ENCODE data around the gene SP5. TPM values are rescaled to one million over a fixed set of nuclear protein-coding genes. Genes with fewer than 3 reads are reported as not detected.
"Not testable (repeated sequence)": the region's sequence is repeated elsewhere in the genome, so short reads cannot be mapped to it uniquely, and the experiment has no call there.

SP5 gene
- total RNA-seq, 2 experiments from 2014 or later: not detected

DNA sequence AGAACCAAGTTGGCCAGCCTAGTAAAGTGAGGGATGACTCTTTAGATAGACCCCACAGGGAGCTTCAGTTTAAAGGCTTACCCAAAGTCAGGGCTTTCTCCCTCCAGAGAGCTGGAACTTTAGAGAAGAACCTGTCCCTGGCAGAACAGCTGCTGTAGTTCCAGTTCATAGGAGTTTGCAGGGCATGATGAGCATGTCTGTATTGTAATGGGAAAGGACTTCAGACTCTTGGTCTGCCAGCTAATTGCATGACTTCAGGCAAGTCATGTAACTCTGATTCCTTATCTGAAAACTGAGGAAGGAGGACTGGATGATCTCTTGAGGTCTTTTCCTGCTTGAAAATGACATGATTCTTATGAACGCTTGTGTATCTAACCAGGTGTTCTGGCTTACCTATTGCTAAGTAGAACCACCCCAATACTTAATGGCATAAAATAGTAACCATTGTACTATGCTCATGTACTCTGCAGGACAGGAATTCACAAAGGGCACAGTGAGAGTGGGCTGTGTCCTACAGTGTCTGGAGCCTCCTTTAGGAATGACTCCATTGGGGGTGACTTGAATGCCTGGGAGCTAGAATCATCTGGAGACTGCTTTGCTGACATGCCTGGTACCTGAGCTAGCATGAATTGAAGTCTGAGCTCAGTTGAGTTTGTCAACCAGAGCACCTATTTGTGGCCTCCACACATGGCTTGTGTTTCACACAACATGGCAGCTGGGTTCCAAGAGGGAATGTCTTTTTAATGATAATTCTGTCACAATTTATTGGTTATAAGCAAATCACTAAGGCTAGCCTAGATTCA, 18.9 kb downstream of the SP5 start:
- CTCF ChIA-PET: no interaction called here
- POLR2A ChIA-PET: interaction anchor here (0.6 kb wide), 1 partner anchor 10 kb away, joined by 5 read pairs; no protein-coding TSS in a partner anchor

DNA sequence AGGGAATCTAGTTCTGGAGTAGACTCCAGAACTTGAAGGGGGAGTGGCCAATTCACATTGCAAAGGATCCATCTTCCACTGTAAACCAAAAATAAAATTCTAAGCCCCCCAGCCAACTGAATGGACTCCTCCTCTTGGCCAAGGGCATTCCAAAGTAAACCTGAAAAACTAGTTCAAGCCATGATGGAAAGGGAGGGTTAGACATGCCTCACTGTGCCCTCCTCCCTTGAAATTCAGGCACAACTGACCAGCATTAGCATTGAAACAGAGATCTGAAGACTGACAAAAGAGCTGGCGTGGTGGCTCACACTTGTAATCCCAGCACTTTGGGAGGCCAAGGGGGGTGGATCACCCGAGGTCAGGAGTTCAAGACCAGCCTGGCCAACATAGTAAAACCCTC, 19.5 kb downstream of the SP5 start:
- CTCF ChIA-PET: not testable (repeated sequence)
- POLR2A ChIA-PET: interaction anchor here (0.6 kb wide), 1 partner anchor 9 kb away, joined by 5 read pairs; no protein-coding TSS in a partner anchor

DNA sequence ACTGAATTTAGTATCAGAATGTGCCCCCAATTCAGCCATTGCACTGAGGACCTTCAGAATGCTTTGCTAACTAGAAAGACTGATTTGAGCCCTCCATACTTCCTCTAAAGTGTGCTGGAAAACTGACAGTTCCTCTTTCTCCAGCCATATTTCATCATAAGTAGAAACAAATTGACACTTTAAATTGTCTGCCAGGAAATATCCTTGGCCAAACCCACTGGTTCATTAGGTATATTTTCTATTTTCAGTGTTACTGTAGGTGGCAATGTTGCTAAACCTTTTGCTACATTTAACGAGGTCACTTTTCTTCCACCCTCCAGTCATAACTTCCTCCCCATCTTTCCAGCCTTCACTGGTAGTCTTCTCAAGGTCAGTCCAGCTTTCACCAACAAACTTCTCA, 21.5 kb downstream of the SP5 start:
- POLR2A ChIA-PET: no interaction called here
- CTCF ChIA-PET: no interaction called here

DNA sequence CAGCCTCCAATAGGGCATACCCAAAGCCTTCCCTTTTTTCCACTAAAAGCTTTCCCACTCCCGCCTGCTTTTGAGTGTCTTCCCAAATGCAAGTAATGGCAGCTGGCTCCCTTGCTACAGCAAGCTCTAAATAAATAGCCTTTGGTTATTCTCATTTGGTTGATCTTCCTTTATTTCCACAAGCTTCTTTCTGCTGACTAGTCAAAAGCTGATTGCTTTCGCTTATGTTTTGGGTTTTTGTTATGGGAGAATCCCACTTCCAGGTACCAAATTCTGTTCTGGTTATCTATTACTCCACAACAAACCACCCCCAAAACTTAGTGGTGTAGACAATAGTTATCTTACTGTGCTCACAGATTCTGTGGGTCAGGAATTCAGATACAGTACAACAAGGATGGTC, 22.3 kb downstream of the SP5 start:
- ChIA-PET CTCF (no interaction called here), POLR2A (no interaction called here)

DNA sequence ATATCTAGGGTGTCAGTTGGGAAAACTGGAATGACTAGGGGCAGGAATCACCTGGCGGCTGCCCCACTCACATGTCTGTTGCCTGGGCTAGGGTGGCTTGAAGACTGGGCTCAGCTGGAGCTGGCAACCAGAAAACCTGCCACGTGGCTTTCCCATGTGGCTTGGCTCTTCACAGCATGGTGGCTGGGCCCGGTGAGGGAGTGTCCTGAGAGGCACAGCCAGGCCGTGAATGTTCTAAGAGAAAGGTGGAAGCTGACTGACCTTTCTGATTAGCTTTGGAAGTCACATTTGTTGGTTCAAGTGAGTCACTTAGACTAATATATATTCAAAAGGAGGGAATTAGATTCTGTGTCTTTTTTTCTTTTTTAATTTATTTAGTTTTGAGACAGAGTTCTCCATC, 22.7 kb downstream of the SP5 start:
- POLR2A ChIA-PET: no interaction called here
- CTCF ChIA-PET: no interaction called here

DNA sequence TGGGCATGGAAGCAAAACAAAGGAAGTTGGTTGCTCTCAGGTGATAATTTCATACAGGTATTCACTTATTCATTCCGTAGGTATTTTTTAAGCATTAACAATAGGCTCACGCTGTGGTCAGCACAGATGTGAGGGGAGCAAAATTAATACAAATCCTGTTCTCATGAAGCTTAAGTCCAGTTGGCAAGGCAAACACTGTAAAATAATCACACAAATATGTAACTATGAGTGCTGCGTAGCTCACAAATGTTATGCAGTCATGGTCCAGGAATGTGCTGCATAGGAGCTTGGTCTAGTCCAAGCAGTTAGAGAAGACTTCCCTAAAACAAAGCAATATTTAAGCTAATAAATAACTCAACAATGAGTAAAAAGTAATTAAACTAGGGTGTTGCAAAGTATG, 23.9 kb downstream of the SP5 start:
- ChIA-PET POLR2A (no interaction called here), CTCF (no interaction called here)

DNA sequence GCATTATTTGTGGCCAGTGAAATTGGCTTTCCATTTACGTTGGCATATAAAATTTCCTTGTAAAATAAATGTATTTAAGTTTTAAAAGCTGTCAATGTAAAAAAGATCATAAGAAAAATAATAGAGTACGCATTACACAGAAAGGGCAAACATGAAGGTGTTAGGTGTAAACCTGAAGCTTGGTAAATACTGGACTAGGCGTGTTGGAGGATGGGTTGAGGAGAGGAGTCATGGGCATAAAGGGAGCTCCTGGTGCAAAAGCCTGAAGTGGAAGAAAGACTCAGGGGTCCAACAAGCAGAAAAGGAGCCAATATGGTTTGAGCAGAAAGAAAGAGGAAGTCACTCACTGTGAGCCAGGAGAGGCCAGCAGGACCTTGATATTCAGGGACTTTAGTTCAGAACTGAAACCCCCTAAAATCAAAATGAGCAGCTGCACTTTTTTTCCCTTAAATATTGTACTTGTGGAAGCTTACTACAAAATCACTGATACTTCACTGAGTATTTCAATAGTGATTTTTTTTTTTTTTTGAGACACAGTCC, 24.4 kb downstream of the SP5 start:
- POLR2A ChIA-PET: no interaction called here
- CTCF ChIA-PET: no interaction called here

DNA sequence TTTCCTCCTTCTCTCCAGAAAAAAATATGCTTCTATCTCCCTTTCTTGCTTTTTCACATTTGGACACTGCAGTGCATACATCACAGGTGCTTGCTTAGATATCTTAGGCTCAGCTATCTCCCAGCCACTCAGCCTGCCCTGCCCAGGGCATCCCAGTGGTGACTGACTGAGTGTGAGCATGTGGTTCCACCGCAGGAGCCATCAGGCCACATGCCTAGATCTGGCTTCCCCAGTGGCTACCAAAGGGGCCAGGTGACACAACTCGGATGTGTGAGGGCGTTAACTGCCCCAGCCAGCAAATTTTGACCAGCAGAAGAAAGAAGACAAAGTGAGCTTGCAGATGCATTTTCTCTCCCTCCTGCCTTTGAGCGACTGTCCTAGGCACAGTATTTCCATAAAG, 25.5 kb downstream of the SP5 start:
- ChIA-PET CTCF (no interaction called here), POLR2A (no interaction called here)

DNA sequence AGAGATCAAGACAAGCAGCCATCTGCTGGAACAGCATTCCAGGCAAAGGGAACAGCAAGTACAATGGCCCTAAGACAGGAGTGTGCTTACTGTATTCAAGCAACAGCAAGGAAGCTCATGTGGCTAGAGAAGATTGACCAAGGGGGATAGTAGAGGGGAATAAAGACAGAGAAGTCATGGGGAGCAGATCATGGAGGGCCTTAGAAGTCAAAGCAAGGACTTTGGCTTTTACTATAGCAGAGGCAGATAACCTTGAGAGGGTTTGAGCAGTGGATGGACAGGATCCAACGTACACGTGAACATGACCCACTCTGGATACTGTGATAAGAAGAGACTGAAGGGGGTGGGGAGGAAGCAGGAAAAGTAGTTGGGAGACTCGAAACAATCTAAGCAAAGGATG, 26.9 kb downstream of the SP5 start:
- POLR2A ChIA-PET: no interaction called here
- CTCF ChIA-PET: no interaction called here

DNA sequence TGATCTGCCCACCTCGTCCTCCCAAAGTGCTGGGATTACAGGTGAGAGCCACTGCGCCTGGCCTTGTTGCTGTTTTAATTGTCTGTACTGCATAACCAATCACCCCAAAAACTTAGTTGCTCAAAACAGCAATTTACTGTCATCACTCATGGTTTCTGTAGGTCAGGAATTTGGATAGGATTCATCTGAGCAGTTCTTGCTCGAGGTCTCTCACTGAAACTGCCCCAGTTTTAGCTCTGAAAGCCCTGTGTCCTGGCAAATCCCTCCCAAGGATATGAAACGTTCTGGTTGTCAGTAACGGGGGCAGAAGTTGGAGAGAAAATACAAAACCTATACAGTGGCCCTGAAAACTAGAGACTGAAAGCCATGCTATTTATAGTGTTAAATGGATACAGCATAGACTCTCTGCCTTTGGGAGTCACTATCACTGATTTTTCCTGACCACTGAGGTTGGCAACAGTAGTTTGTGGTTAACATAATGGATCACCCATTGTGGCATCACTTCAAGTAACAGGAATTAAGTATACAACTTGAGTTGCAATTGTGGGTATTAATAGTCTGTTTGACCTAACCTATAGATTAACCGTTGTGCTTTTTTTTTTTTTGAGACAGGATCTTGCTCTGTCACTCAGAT, 27.9 kb downstream of the SP5 start:
- CTCF ChIA-PET: no interaction called here

DNA sequence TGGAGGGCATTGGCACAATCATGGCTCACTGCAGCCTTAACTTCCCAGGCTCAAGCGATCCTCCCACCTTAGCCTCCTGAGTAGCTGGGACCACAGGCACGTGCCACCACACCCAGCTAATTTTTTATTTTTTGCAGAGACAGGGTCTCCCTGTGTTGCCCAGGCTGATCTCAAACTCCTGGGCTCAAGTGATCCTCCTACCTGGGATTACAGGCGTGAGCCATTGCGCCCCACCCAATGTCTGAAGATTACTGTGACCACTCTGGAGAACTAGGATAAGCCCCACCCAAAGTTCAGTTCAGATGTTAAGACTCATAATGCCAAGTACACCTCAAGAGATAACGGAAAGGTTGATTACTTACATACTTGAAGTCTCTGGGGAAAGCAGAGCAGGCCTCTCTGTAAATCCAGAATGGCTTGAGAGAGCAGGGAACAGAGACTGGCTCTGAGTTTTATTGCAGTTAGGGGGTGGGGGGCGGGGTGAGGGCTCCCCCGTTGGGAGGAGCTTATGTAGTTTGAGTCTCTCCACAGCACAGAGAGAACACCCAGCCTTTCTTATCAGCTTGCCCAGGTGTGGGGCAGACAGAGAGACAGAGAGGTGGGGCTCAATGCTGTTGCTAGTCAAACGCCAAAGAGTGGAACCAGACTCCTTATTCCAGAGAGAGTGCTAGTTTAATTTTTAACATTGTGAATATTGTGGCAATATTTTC, 28.5 kb downstream of the SP5 start:
- ChIA-PET CTCF (no interaction called here), POLR2A (interaction anchor here (0.7 kb wide), 1 partner anchor 9 kb away, joined by 5 read pairs; no protein-coding TSS in a partner anchor)

More for the DNA sequence above, 27.9 kb downstream of the SP5 start:
- POLR2A ChIA-PET: interaction anchor here (0.7 kb wide), 1 partner anchor 9 kb away, joined by 5 read pairs; no protein-coding TSS in a partner anchor

DNA sequence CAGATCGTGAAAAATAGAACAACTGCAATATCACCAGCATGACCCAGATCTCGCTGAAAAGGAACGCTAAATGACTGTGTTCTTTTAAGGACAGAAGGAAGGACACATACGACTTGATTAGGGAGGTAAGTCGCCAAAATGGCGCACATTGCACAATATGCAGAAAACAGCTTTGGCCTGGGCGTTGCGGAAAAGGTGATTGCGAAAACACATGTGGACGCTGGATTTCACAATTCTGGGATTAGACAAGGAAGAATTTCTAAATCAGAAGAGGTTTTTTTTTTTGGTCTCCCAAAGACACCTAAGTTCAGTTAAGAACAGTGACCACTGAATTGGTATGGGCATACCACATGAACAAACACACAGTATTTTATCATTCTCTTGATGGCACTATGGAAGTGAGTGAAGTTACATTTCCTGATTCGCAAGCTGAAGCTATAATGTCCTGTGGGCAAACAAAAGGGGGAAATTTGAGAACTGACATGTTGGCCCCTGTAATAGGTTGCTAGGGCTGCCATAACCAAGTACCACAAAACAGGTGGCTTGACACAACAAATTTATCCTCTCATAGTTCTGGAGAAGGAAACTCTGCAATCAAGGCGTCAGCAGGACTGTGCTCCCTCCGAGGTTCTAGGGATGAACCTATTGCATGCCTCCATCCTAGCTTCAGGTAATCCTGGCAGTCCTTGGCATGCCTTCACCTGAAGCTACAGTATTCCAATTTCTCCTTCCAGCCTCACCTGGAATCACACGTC, 29.3 kb downstream of the SP5 start:
- CTCF ChIA-PET: no interaction called here
- POLR2A ChIA-PET: no interaction called here

DNA sequence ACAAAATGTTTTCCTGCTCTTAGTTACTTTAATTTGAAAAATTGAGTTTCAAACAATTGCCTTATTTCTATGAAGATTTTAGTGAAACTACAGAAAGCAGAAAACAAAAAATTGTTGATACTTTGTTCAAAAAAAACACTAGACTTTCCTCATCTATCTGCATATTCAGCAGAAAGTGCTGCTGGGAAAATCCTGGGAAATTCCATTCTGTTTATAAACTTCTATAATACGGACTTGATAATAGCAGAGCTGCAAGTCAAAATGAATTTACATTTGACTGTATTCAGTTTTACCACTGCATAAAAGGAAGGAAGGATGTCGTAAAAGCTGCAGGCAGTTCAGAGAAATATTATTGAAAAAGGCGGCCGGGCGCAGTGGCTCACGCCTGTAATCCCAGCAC, 30.2 kb downstream of the SP5 start:
- CTCF ChIA-PET: no interaction called here
- POLR2A ChIA-PET: no interaction called here

DNA sequence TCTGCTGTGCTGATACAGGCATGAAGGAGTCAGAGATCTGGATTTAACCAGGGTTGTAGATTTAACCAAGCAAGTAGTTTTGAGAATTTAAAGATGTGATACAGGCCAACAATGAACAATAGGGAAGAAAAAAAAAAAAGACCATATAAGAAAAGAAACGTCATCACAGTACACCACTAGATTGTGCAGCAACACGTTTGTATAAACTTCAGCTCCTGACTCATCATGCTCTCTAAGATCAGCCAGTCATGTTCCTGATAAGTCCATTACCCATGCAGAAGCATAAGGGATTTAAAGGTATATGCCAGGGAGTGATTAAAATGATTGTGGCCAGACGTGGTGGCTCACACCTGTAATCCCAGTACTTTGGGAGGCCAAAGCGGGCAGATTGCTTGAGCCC, 32.8 kb downstream of the SP5 start:
- ChIA-PET CTCF (no interaction called here), POLR2A (no interaction called here)

DNA sequence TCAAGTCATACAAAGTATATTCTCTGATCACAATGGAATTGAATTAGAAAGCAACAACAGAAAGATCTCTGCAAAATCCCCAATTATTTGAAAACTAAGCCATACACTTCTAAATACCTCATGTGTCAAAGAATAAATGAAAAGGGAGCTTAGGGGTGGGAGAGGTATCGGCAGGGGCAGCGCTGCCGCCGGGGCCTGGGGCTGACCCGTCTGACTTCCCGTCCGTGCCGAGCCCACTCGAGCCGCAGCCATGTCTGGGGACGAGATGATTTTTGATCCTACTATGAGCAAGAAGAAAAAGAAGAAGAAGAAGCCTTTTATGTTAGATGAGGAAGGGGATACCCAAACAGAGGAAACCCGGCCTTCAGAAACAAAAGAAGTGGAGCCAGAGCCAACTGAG, 36.4 kb downstream of the SP5 start:
- POLR2A ChIA-PET, CTCF ChIA-PET: not testable (repeated sequence)

DNA sequence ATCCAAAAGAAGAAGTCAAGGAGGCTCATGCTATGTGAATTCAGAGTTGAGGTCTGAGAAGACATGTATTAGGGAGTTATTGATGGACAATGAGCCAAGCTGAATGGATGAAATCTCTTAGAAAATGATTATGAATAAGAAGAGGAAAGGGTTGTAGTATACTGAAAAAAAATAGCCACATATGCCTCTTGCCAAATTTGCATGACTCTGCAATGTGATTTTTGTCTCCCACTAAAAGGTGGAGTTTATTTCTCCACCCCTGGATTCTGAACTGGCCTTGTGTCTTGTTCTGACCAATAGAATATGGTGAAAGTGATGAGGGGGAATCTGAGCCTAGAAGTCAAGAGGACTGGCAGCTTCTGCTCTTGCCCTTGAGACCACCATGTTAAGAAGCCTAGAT, 46.4 kb downstream of the SP5 start:
- ChIA-PET CTCF (no interaction called here), POLR2A (no interaction called here)

DNA sequence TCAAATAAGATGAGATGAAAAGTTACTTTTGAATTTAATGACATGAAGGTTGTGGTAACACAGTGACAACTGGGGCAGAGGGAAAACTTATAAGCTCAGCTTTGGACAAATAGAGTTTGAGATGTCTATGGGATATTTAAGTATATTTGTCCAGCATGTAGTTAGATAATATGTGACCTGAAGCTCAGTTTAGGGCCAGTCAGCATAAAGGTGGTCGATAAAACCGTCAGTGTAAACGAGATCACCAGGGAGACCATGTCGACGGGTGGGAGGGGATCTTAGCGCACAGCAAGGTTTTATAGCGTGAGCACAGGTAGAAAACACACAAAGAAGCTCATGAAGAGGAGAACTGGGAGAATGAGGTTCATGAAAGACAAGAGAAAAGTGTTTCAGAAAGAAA, 47.6 kb downstream of the SP5 start:
- ChIA-PET CTCF (interaction anchor here (0.6 kb wide), 1 partner anchor 27 kb away, joined by 3 read pairs; no protein-coding TSS in a partner anchor), POLR2A (interaction anchor here (0.7 kb wide), 1 partner anchor 51 kb away, joined by 14 read pairs; no protein-coding TSS in a partner anchor)

DNA sequence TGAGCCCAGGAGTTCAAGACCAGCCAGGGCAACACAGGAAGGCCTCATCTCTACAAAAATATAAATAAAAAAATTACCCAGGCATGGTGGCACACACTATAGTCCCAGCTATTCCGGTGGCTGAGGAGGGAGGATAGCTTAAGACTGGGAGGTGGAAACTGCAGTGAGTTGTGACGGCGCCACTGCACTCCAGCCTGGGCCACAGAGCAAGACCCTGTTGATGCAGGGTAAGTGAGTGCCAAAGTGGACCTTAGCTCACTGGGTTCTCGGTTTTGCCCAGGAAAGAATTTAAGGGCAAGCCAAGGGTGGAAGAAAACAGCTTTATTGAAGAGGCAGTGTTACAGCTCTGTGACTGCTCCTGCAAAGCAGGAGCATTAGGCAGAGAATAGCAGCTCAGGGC, 48.1 kb downstream of the SP5 start:
- ChIA-PET CTCF (interaction anchor here (0.6 kb wide), 1 partner anchor 28 kb away, joined by 3 read pairs; no protein-coding TSS in a partner anchor), POLR2A (no interaction called here)

DNA sequence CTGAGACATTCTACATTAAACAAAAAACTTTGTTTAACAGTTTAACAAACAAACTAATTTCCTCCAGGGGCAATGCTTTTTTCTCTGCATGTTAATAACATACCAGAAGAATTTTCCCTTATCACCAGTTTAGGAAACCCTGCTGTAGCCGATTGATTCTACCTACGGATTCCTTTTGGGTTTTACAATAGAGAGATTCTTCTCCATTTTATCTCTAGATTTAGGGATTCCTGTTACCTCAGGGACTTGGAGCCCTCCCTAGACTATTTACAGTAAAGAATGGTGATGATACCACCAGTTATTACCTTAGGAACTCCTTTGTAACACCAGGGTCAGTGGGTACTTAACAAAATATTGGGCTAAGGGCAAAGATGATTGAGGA, 49.7 kb downstream of the SP5 start:
- ChIA-PET CTCF (no interaction called here), POLR2A (no interaction called here)

DNA sequence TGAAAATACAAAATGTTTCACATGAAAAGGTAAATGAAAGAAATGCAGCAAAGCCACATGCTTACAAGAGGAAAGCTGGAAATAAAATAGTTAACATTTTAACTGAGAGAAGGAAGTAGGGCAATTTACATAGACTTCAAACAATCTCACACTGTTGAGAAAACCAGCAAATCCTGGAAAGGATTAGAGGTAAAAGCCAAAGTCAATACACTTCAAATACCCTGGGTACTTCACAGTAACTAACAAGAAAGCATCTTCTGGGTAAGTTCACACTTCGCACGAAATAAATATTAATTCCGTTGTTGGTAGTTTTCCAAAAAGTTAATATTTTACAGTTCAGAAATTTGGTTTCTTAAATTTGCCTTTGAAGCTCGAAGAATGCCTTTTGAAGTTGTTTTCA, 51.6 kb downstream of the SP5 start:
- ChIA-PET POLR2A (no interaction called here), CTCF (no interaction called here)

All from activated CD8-positive, alpha-beta memory T cell treated with anti-CD3 and anti-CD28 coated beads for 36 hours (primary cell).